Keratinocyte (primary cell): Measurements from ENCODE around the gene VPS26A. TPM values are rescaled to one million over a fixed set of nuclear protein-coding genes. Genes with fewer than 3 reads are reported as not detected.

Source experiments
- DNase-seq: peaks from one replicate; pipeline ENCODE4 v3.0.0-alpha.2; 2011; ENCODE audit warnings: low read depth, missing footprints, low spot score
- FAIRE-seq: peaks from 2 replicates; lab custom pipeline; 2011; peaks lifted over from hg19 to GRCh38; lab: Jason Lieb, UNC
- H2AFZ ChIP-seq: 2 replicates; pipeline ENCODE4 v1.6.0; 2012; ENCODE audit warnings: low read length, control low read depth, inconsistent platforms; ENCODE audit not compliant: control insufficient read depth
- H3K27ac ChIP-seq: 2 replicates; pipeline ENCODE4 v1.5.1; 2011; ENCODE audit warnings: low read length; ENCODE audit not compliant: control insufficient read depth, insufficient read depth
- H3K27me3 ChIP-seq: 3 replicates; pipeline ENCODE4 v1.6.0; 2011; ENCODE audit warnings: low read length; ENCODE audit not compliant: control insufficient read depth, insufficient read depth; ENCODE audit errors: extremely low read depth
- H3K36me3 ChIP-seq, 2 experiments: 2 replicates in 1 of 2; 3 replicates in 1 of 2; pipeline ENCODE4 v1.5.1; 2011; ENCODE audit warnings: low read length in 2 of 2, mild to moderate bottlenecking in 1 of 2; ENCODE audit not compliant: control insufficient read depth in 2 of 2, insufficient read depth in 2 of 2; ENCODE audit errors: extremely low read depth in 1 of 2
- H3K4me1 ChIP-seq: 3 replicates; pipeline ENCODE4 v1.5.1; 2011; ENCODE audit warnings: low read length; ENCODE audit not compliant: control insufficient read depth, insufficient read depth; ENCODE audit errors: extremely low read depth
- H3K4me2 ChIP-seq: 3 replicates; pipeline ENCODE4 v1.6.0; 2011; ENCODE audit warnings: low read depth, low read length; ENCODE audit not compliant: control insufficient read depth, insufficient read depth; ENCODE audit errors: extremely low read depth
- H3K4me3 ChIP-seq, 3 experiments: fragments of 200-600 bp in 1 of 3; sonication (generic) in 1 of 3; 2 replicates in 2 of 3; 3 replicates in 1 of 3; pipeline ENCODE4 v1.5.1; 2011 to 2016; ENCODE audit warnings: low read length in 3 of 3, mild to moderate bottlenecking in 3 of 3, control low read depth in 2 of 3, inconsistent platforms in 1 of 3, low read depth in 1 of 3, mixed read lengths in 1 of 3, mixed run types in 1 of 3, moderate library complexity in 1 of 3; ENCODE audit not compliant: control insufficient read depth in 2 of 3, insufficient read depth in 2 of 3; ENCODE audit errors: extremely low read depth in 1 of 3
- H3K79me2 ChIP-seq: 2 replicates; pipeline ENCODE4 v1.6.0; 2012; ENCODE audit warnings: low read length; ENCODE audit not compliant: control insufficient read depth, insufficient read depth
- H3K9ac ChIP-seq: 3 replicates; pipeline ENCODE4 v1.6.0; 2011; ENCODE audit warnings: low read length; ENCODE audit not compliant: control insufficient read depth, insufficient read depth; ENCODE audit errors: extremely low read depth
- H3K9me1 ChIP-seq: 3 replicates; pipeline ENCODE4 v1.6.0; 2011; ENCODE audit warnings: low read length; ENCODE audit not compliant: control insufficient read depth, insufficient read depth; ENCODE audit errors: extremely low read depth
- H3K9me3 ChIP-seq: 2 replicates; pipeline ENCODE4 v1.5.1; 2012; ENCODE audit warnings: low read depth, low read length; ENCODE audit not compliant: control insufficient read depth
- H4K20me1 ChIP-seq: 3 replicates; pipeline ENCODE4 v1.6.0; 2011; ENCODE audit warnings: low read length; ENCODE audit not compliant: control insufficient read depth, insufficient read depth; ENCODE audit errors: extremely low read depth
- CTCF ChIP-seq, 3 experiments: IDR thresholded peaks in 1 of 3; conservative IDR thresholded peaks in 1 of 3; optimal IDR thresholded peaks in 1 of 3; 2 replicates in 2 of 3; 3 replicates in 1 of 3; pipeline versions ENCODE3 to v1.5.1; 2011; ENCODE audit warnings: low read length in 3 of 3, mild to moderate bottlenecking in 3 of 3, moderate library complexity in 2 of 3, control low read depth in 1 of 3, inconsistent platforms in 1 of 3; ENCODE audit not compliant: insufficient read depth in 2 of 3; ENCODE audit errors: extremely low read depth in 1 of 3
- EZH2 ChIP-seq: IDR thresholded peaks from one replicate; pipeline ENCODE4 v1.6.1; 2012; ENCODE audit warnings: inconsistent platforms, mild to moderate bottlenecking, low read length, moderate library complexity
- dilution Hi-C: fragments of 300-500 bp; cut with MboI; formaldehyde crosslinking; loops from one replicate; pipeline ENCODE4 v1.7.0; 2020; ENCODE audit warnings: low sequenced_read_pairs; ENCODE audit not compliant: extremely low pct_ligation_motif_present
- polyA plus RNA-seq, 5 experiments: library from polyadenylated mRNA; depleted of rRNA in 3 of 5; stranded (reverse) in 3 of 5; stranded (forward) in 1 of 5; unstranded in 1 of 5; fragments of >200 nt; gene quantifications; 1 replicate in 1 of 5; 2 replicates in 3 of 5; 3 replicates in 1 of 5; pipeline versions ENCODE4 v1.2.1 to v1.2.3, GENCODE V29; 2011 to 2012; ENCODE audit warnings: missing spikeins in 2 of 5, low read depth in 1 of 5, low replicate concordance in 1 of 5

Gene VPS26A
- polyA plus RNA-seq, 1 donor (not counting 4 experiments of a cell fraction or from before 2014, with no cell fraction given), result 64.3 TPM

- Histone ChIP-seq H3K4me3 (no peak overlapping the region), H3K9me3 (no peaks in the 10 kb centered on the region), H3K36me3 (no peaks in the 10 kb centered on the region), H3K79me2 (no peaks in the 10 kb centered on the region), H3K4me2 (no peak overlapping the region), H3K27me3 (no peaks in the 10 kb centered on the region), H3K9me1 (no peaks in the 10 kb centered on the region), H3K27ac (no peak overlapping the region), H3K4me1 (no peaks in the 10 kb centered on the region), H4K20me1 (no peaks in the 10 kb centered on the region), H3K9ac (no peak overlapping the region), H2AFZ (peak overlapping the region; percentile 27)
- dilution Hi-C loops, result no loop called here
- FAIRE-seq, result peak; percentile 74
- peak; percentile 61 to 65 (median 63) for TF ChIP-seq CTCF (optimal IDR thresholded peaks at IDR 0.05 in 1 of 3, IDR thresholded peaks at IDR 0.05 in 1 of 3, conservative IDR thresholded peaks at IDR 0.05 in 1 of 3; ENCODE audit: extremely low read depth in 1 of 3, insufficient read depth in 2 of 3, low read length in 3 of 3)
- no peak for TF ChIP-seq EZH2
- peak; percentile 52 for DNase-seq
These were observed 30.8 kb upstream of the VPS26A start for GRCh38 chr10:69092959-69093850.

GRCh38 chr10:69093933-69094332 is 30.0 kb upstream of the VPS26A start:
- no peak for DNase-seq
- TF ChIP-seq CTCF (optimal IDR thresholded peaks at IDR 0.05 in 1 of 3, IDR thresholded peaks at IDR 0.05 in 1 of 3, conservative IDR thresholded peaks at IDR 0.05 in 1 of 3; ENCODE audit: extremely low read depth in 1 of 3, insufficient read depth in 2 of 3, low read length in 3 of 3) (peak in 1 of 3 experiments; percentile 46), EZH2 (no peak)
- no peaks in the 10 kb centered on the region for H3K79me2 ChIP-seq

More at GRCh38 chr10:69093933-69094332, 30.0 kb upstream of the VPS26A start:
- Histone ChIP-seq H3K27ac (no peak overlapping the region), H3K4me2 (no peak overlapping the region), H3K4me3 (no peak overlapping the region), H3K27me3 (no peaks in the 10 kb centered on the region), H3K4me1 (no peaks in the 10 kb centered on the region), H4K20me1 (no peaks in the 10 kb centered on the region), H3K9me3 (no peaks in the 10 kb centered on the region), H3K36me3 (no peaks in the 10 kb centered on the region), H2AFZ (no peak overlapping the region), H3K9me1 (no peaks in the 10 kb centered on the region), H3K9ac (no peak overlapping the region)
- dilution Hi-C loops, result no loop called here
- FAIRE-seq, result no peak
